OCI-LY1 (cell line): ENCODE results near the gene PAM16.

Experiments
- H2AFZ ChIP-seq: fragments of 200-600 bp; sonication (generic), shearing (Covaris generic); 2 replicates; pipeline ENCODE4 v1.6.0; 2014; ENCODE audit warnings: antibody characterized with exemption, mild to moderate bottlenecking, low read length
- H3F3A ChIP-seq: fragments of 200-600 bp; sonication (generic), shearing (Covaris generic); 2 replicates; pipeline ENCODE4 v1.6.0; 2014; ENCODE audit warnings: mild to moderate bottlenecking, antibody characterized with exemption, low read length, moderate library complexity; ENCODE audit not compliant: insufficient read depth
- H3K27ac ChIP-seq: fragments of 200-600 bp; sonication (generic); 2 replicates; pipeline ENCODE4 v1.5.1; 2014; ENCODE audit warnings: low read length, mixed run types, mild to moderate bottlenecking, low read depth; ENCODE audit not compliant: poor library complexity, severe bottlenecking
- H3K27me3 ChIP-seq: fragments of 200-600 bp; sonication (generic); 2 replicates; pipeline ENCODE4 v1.6.0; 2014; ENCODE audit warnings: antibody characterized with exemption, mild to moderate bottlenecking, low read length, moderate library complexity; ENCODE audit not compliant: insufficient read depth
- H3K36me3 ChIP-seq: fragments of 200-600 bp; sonication (generic); 2 replicates; pipeline ENCODE4 v1.6.1; 2014; ENCODE audit warnings: mild to moderate bottlenecking, antibody characterized with exemption, low read length, moderate library complexity, mixed read lengths; ENCODE audit not compliant: insufficient read depth
- H3K4me1 ChIP-seq: fragments of 200-600 bp; sonication (generic); 2 replicates; pipeline ENCODE4 v1.5.1; 2014; ENCODE audit warnings: mild to moderate bottlenecking, low read length, moderate library complexity; ENCODE audit not compliant: insufficient read depth, severe bottlenecking
- H3K4me2 ChIP-seq: fragments of 200-600 bp; sonication (generic), shearing (Covaris generic); 2 replicates; pipeline ENCODE4 v1.6.1; 2014; ENCODE audit warnings: low read length
- H3K4me3 ChIP-seq: fragments of 200-600 bp; sonication (generic); 2 replicates; pipeline ENCODE4 v1.5.1; 2014; ENCODE audit warnings: low read length, low read depth, mild to moderate bottlenecking, mixed read lengths; ENCODE audit not compliant: poor library complexity, severe bottlenecking
- H3K79me2 ChIP-seq: fragments of 200-600 bp; shearing (Covaris generic); 2 replicates; pipeline ENCODE4 v1.6.1; 2016; ENCODE audit warnings: mixed run types, low read length, mixed read lengths; ENCODE audit not compliant: insufficient read depth
- H3K9ac ChIP-seq: fragments of 200-600 bp; sonication (generic), shearing (Covaris generic); 2 replicates; pipeline ENCODE4 v1.6.1; 2014; ENCODE audit warnings: mild to moderate bottlenecking, low read length, mixed read lengths
- H3K9me2 ChIP-seq: fragments of 200-600 bp; sonication (generic), shearing (Covaris generic); 2 replicates; pipeline ENCODE4 v1.6.1; 2014; ENCODE audit warnings: low read depth, mild to moderate bottlenecking, low read length, mixed read lengths
- H3K9me3 ChIP-seq: fragments of 200-600 bp; shearing (Covaris generic); 2 replicates; pipeline ENCODE4 v1.6.1; 2014; ENCODE audit warnings: low read length, mixed read lengths
- H4K20me1 ChIP-seq: fragments of 200-600 bp; sonication (generic), shearing (Covaris generic); 2 replicates; pipeline ENCODE4 v1.6.0; 2016; ENCODE audit warnings: mild to moderate bottlenecking, low read length; ENCODE audit not compliant: insufficient read depth
- EZH2 ChIP-seq: fragments of 200-600 bp; sonication (generic), shearing (Covaris generic); IDR thresholded peaks from 2 replicates; pipeline ENCODE4 v1.8.0; 2017; ENCODE audit warnings: borderline replicate concordance, mixed run types, mild to moderate bottlenecking, antibody characterized with exemption, low read length, moderate library complexity, mixed read lengths
- TF ChIP-seq, protein P1 (sequence below): fragments of 200-600 bp; sonication (generic), shearing (Covaris generic); IDR thresholded peaks from 2 replicates; pipeline ENCODE4 v1.5.1; 2017; ENCODE audit warnings: mild to moderate bottlenecking, antibody characterized with exemption, low read length, moderate library complexity, mixed read lengths

The PAM16 gene

DNA sequence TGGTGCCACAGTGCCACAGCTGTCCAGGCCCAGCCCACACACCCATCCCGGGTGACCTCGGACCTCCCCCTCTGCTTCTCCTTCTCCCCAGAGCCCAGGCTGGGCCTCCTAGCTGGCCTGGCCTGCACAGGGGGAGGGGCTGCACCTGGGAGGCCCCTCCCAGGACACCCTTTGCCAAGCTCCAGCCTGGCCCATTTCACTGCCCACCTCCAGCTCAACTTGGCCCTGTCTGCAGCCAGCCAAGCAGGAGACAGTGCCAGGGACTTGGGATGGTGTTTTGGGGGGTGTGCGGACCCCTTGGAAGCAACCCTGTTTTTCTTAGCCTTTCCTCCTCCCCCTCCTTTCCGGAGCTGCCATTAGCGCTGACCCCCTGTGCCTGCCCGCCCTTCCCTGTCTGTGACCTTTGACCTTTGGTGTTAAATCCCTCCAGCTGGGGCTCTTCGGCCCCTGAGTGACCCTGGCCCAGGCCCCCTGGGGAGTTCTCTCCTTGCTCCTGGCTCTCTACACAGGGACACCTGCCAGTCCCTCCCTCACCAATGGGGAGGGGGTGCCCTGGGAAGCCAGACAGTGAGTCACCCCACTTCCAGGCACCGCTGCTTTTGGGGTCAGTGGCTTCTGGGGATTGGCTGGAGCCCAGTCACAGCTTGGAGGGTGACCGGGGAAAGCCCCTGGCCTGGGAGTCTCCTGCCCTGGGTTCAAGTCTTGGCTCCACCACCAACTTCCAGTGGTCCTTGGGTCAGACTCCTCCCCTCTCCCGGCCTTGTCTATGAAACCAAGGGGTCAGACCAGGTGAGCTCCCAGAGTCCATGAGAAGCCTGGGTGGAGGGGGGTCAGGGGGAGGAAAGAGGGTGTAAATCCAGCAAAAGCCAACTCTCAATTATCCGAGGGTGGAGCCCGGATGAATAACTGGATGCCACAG is 33.3 kb downstream of the PAM16 start:
- Histone ChIP-seq H3K4me1 (peaks cover 13% of the 10 kb centered on the region), H3K27ac (no peak overlapping the region)

DNA sequence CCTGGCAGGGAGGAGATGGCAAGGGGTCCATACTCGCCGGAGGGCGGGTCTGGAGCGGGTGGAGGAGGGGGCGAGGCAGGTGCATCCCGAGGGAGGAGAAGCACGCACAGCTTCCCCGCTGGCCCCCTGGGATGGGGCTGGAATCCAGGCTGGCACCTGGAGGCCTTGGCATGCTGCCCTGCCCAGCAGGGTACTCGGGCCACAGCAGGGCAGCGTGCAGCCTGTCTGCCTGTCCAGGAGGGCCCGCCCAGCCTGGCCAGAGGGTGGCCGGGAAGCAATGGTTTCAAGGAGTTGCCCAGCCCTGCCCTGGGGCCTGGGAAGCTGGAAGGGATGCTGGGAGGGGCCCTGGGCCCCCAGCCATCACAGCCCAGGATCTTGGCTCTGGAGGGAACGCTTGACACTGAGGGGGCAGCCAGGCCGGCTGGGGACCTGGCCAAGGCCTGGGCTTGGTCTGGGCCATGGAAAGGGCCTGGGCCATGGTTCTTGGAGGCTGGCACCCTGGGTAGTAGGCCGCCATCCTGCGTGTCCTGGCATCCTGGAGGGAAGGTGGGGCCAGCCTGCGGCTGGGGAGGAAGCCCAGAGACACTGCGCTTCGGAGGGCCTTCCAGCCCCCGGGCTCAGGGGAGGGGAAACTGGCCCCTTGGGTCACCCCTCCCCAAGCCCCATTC is 34.1 kb downstream of the PAM16 start:
- Histone ChIP-seq H3K36me3 (no peaks in the 10 kb centered on the region), H2AFZ (no peak overlapping the region), H3K4me1 (peaks cover 13% of the 10 kb centered on the region), H3K27me3 (peaks cover 16% of the 10 kb centered on the region; the same call in 1 of the 2 replicates), H4K20me1 (no peaks in the 10 kb centered on the region), H3K9me3 (no peaks in the 10 kb centered on the region), H3F3A (no peaks in the 10 kb centered on the region), H3K4me3 (no peak overlapping the region), H3K4me2 (no peak overlapping the region), H3K9ac (no peak overlapping the region), H3K9me2 (no peaks in the 10 kb centered on the region), H3K27ac (no peak overlapping the region), H3K79me2 (no peaks in the 10 kb centered on the region)
- TF ChIP-seq, protein P1, sequence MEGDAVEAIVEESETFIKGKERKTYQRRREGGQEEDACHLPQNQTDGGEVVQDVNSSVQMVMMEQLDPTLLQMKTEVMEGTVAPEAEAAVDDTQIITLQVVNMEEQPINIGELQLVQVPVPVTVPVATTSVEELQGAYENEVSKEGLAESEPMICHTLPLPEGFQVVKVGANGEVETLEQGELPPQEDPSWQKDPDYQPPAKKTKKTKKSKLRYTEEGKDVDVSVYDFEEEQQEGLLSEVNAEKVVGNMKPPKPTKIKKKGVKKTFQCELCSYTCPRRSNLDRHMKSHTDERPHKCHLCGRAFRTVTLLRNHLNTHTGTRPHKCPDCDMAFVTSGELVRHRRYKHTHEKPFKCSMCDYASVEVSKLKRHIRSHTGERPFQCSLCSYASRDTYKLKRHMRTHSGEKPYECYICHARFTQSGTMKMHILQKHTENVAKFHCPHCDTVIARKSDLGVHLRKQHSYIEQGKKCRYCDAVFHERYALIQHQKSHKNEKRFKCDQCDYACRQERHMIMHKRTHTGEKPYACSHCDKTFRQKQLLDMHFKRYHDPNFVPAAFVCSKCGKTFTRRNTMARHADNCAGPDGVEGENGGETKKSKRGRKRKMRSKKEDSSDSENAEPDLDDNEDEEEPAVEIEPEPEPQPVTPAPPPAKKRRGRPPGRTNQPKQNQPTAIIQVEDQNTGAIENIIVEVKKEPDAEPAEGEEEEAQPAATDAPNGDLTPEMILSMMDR: no peak

More for the DNA sequence above, 33.3 kb downstream of the PAM16 start:
- H3K9ac ChIP-seq: no peak overlapping the region
- H3K9me3 ChIP-seq: no peaks in the 10 kb centered on the region
- H4K20me1 ChIP-seq: no peaks in the 10 kb centered on the region
- no peak overlapping the region for H2AFZ ChIP-seq
- H3K9me2 ChIP-seq: no peaks in the 10 kb centered on the region
- no peak overlapping the region for H3K4me2 ChIP-seq
- H3K79me2 ChIP-seq: no peaks in the 10 kb centered on the region
- no peak overlapping the region for H3K4me3 ChIP-seq
- TF ChIP-seq EZH2: no peak
- TF ChIP-seq, protein P1: no peak
- no peaks in the 10 kb centered on the region for H3F3A ChIP-seq
- no peaks in the 10 kb centered on the region for H3K36me3 ChIP-seq
- peaks cover 16% of the 10 kb centered on the region; the same call in 1 of the 2 replicates for H3K27me3 ChIP-seq

DNA sequence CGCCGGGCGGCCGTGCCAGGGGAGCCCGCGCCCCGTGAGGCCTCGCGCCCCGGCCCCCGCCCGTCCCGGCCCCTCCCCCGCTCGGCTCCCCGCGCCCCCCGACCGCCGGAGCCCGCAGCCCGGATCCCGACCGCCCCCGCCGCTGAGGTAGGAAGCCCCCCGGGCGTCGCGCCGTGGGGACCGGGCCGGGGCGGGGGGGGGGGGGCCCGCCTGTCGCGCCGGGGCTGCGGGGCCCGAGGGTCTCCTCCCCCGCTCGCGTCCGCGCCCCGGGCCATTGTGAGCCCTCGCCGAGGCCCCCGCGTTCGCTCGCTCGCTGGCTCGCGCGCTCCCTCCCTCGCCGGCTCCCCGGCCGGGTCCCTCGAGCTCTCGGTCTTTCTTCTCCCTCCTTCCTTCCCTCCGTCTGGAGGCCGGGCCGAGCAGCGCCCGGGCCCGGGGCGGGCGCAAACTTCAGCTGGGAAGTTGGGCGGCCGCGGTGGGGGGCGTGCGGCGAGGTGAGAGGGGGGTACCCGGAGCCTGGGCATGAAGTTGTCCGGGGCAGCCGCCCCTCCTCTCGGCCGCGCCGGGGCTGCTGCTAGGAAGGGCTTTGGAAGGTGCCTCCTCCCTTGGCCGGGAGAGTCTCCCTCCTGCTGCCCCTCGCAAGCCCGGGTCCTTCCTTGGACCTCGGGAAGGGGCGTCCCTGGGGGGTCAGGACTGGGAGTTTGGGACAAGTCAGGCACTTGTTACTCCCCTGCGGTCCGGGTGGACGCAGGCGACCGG is 34.8 kb downstream of the PAM16 start:
- Histone ChIP-seq H4K20me1 (no peaks in the 10 kb centered on the region), H3K27ac (no peak overlapping the region), H3K4me2 (peak overlapping the region; percentile 65), H2AFZ (no peak overlapping the region), H3K9ac (no peak overlapping the region), H3K9me2 (no peaks in the 10 kb centered on the region), H3K4me1 (peaks cover 13% of the 10 kb centered on the region), H3K36me3 (no peaks in the 10 kb centered on the region), H3K79me2 (no peaks in the 10 kb centered on the region), H3K4me3 (peak overlapping the region; percentile 41), H3K9me3 (no peaks in the 10 kb centered on the region), H3F3A (no peaks in the 10 kb centered on the region), H3K27me3 (peaks cover 16% of the 10 kb centered on the region; the same call in 1 of the 2 replicates)
- TF ChIP-seq, protein P1: no peak
- no peak for TF ChIP-seq EZH2
